Measurements from ENCODE around the gene BMAL1.

- no peak for TF ChIP-seq EZH2 (IDR thresholded peaks at IDR 0.05)
- no peak for TF ChIP-seq CTCF (IDR thresholded peaks at IDR 0.05)
- no peak for TF ChIP-seq EZH2phosphoT487 (IDR thresholded peaks at IDR 0.05)
These were observed 19.8 kb downstream of the BMAL1 start for GRCh38 chr11:13297308-13297916.

Measured in neural progenitor cell (in vitro differentiated cells).